Esophagus muscularis mucosa (tissue), 4 donors: ENCODE data around the gene SLC44A5. TPM values are rescaled to one million over a fixed set of nuclear protein-coding genes. Genes with fewer than 3 reads are reported as not detected.

Source experiments
- DNase-seq: peaks from one replicate; pipeline ENCODE4 v3.0.0-alpha.2; 2017; ENCODE audit errors: extremely low spot score
- H3K27ac ChIP-seq, 4 donors: fragments of 200-600 bp; sonication (generic); replicated peaks in 1 of 4; 1 replicate in 3 of 4; 2 replicates in 1 of 4; pipeline ENCODE4 v1.5.1; 2016 to 2019; ENCODE audit warnings: mild to moderate bottlenecking in 1 of 4
- H3K27me3 ChIP-seq, 4 donors: fragments of 200-600 bp; sonication (generic); one replicate each; pipeline versions ENCODE4 v1.5.1 to v1.6.0; 2016 to 2019
- H3K36me3 ChIP-seq, 4 donors: fragments of 200-600 bp; sonication (generic); one replicate each; pipeline ENCODE4 v1.5.1; 2016 to 2019
- H3K4me1 ChIP-seq, 4 donors: fragments of 200-600 bp; sonication (generic); one replicate each; pipeline ENCODE4 v1.5.1; 2016 to 2019
- H3K4me3 ChIP-seq, 4 donors: fragments of 200-600 bp; sonication (generic); 1 replicate in 2 of 4; 2 replicates in 2 of 4; pipeline ENCODE4 v1.5.1; 2016 to 2019; ENCODE audit warnings: mild to moderate bottlenecking in 4 of 4, moderate library complexity in 1 of 4
- H3K9me3 ChIP-seq, 4 donors: fragments of 200-600 bp; sonication (generic); 1 replicate in 3 of 4; 2 replicates in 1 of 4; pipeline ENCODE4 v1.5.1; 2016 to 2019
- CTCF ChIP-seq, 3 experiments: fragments of 200-600 bp in 2 of 3; fragments of 450-650 bp in 1 of 3; sonication (generic) in 2 of 3; IDR thresholded peaks; one replicate each; pipeline ENCODE4 v1.5.1; 2017 to 2019; ENCODE audit warnings: antibody characterized with exemption in 3 of 3, mild to moderate bottlenecking in 2 of 3, moderate library complexity in 1 of 3
- EP300 ChIP-seq: sonication (generic); formaldehyde crosslinking; IDR thresholded peaks from one replicate; pipeline ENCODE4 v1.6.1; 2017; ENCODE audit warnings: antibody characterized with exemption
- POLR2A ChIP-seq: fragments of 450-650 bp; IDR thresholded peaks from one replicate; pipeline ENCODE4 v1.6.1; 2017; ENCODE audit warnings: antibody characterized with exemption, moderate library complexity, mild to moderate bottlenecking, low read depth
- POLR2AphosphoS5 ChIP-seq, 2 donors: sonication (generic); formaldehyde crosslinking; IDR thresholded peaks; one replicate each; pipeline ENCODE4 v1.6.1; 2017; ENCODE audit warnings: antibody characterized with exemption in 2 of 2
- WGBS: methylation state at CpG from one replicate; pipeline ENCODE4 v1.1.5; 2018; 5-methylcytosine and 5-hydroxymethylcytosine counted together
- intact Hi-C: fragments of 100-400 bp; cut with DNase I; formaldehyde crosslinking; loops from one replicate; pipeline ENCODE4 v1.15.1; 2023
- total RNA-seq, 4 donors: library from RNA; depleted of rRNA; stranded (reverse); fragments of >200 nt; gene quantifications; one replicate each; pipeline versions ENCODE4 v1.1.0 to v1.2.1, GENCODE V29; 2016

Gene SLC44A5
- total RNA-seq, 4 donors from 2014 or later = 0.17 to 0.71 (median 0.23) TPM; not detected in 1

GRCh38 chr1:75519651-75520427 lies 91.1 kb downstream of the SLC44A5 start:
- no peak for DNase-seq
- Histone ChIP-seq H3K27ac (no peak overlapping the region), H3K9me3 (no peaks in the 10 kb centered on the region), H3K4me1 (no peaks in the 10 kb centered on the region), H3K36me3 (no peaks in the 10 kb centered on the region), H3K27me3 (peaks cover 0 to 3% (median 0%) of the 10 kb centered on the region in 4 donors), H3K4me3 (no peak overlapping the region)
- 79% methylated on average over 1 of the region's 1 CpG for WGBS
- intact Hi-C loops = no loop called here
- TF ChIP-seq CTCF (IDR thresholded peaks at IDR 0.05) (no peak), EP300 (no peak), POLR2A (no peak), POLR2AphosphoS5 (IDR thresholded peaks at IDR 0.05) (no peak)

- TF ChIP-seq EP300 = no peak
- no peak for TF ChIP-seq POLR2AphosphoS5 (IDR thresholded peaks at IDR 0.05)
- no peak for TF ChIP-seq CTCF (IDR thresholded peaks at IDR 0.05)
- no peak for TF ChIP-seq POLR2A
- Histone ChIP-seq H3K27me3 (peaks cover 0 to 3% (median 0%) of the 10 kb centered on the region in 4 donors), H3K4me1 (no peaks in the 10 kb centered on the region), H3K9me3 (no peaks in the 10 kb centered on the region), H3K4me3 (no peak overlapping the region), H3K36me3 (no peaks in the 10 kb centered on the region), H3K27ac (no peak overlapping the region)
- WGBS = 64% methylated on average over 2 of the region's 2 CpGs
- DNase-seq = no peak
- intact Hi-C loops = no loop called here
Observed at GRCh38 chr1:75518686-75519085, 92.2 kb downstream of the SLC44A5 start.

GRCh38 chr1:75514270-75514669 lies 96.6 kb downstream of the SLC44A5 start:
- H3K36me3 ChIP-seq = no peaks in the 10 kb centered on the region
- no peak overlapping the region for H3K27ac ChIP-seq
- WGBS = 89% methylated on average over 1 of the region's 1 CpG
- H3K4me1 ChIP-seq = no peaks in the 10 kb centered on the region
- TF ChIP-seq POLR2AphosphoS5 (IDR thresholded peaks at IDR 0.05) (no peak), POLR2A (no peak), EP300 (no peak), CTCF (IDR thresholded peaks at IDR 0.05) (no peak)
- peaks cover 0 to 3% (median 0%) of the 10 kb centered on the region in 4 donors for H3K27me3 ChIP-seq
- H3K4me3 ChIP-seq = no peak overlapping the region
- H3K9me3 ChIP-seq = no peaks in the 10 kb centered on the region
- intact Hi-C loops = no loop called here
- DNase-seq = no peak

- WGBS = 95% methylated on average over 1 of the region's 1 CpG
Observed at GRCh38 chr1:75506976-75507375, 103.9 kb downstream of the SLC44A5 start.

More at GRCh38 chr1:75506976-75507375, 103.9 kb downstream of the SLC44A5 start:
- no peaks in the 10 kb centered on the region for H3K27me3 ChIP-seq
- H3K4me1 ChIP-seq = peaks cover 0 to 14% (median 6%) of the 10 kb centered on the region in 4 donors
- no peaks in the 10 kb centered on the region for H3K9me3 ChIP-seq
- intact Hi-C loops = no loop called here
- TF ChIP-seq POLR2A = no peak
- TF ChIP-seq CTCF (IDR thresholded peaks at IDR 0.05) = no peak
- TF ChIP-seq POLR2AphosphoS5 (IDR thresholded peaks at IDR 0.05) = no peak
- no peak for TF ChIP-seq EP300
- H3K4me3 ChIP-seq = no peak overlapping the region
- no peak overlapping the region for H3K27ac ChIP-seq
- H3K36me3 ChIP-seq = no peaks in the 10 kb centered on the region
- DNase-seq = no peak
